ENCODE measurements around the gene CNTNAP1. TPM values are rescaled to one million over a fixed set of nuclear protein-coding genes. Genes with fewer than 3 reads are reported as not detected.

The CNTNAP1 gene
- total RNA-seq, 1 donor: 32.0 TPM

- no peak for TF ChIP-seq CTCF (IDR thresholded peaks at IDR 0.05; ENCODE audit: insufficient read depth, low read length)
- DNase-seq (ENCODE audit: low read depth): peak; percentile 41
- peak overlapping the region; percentile 93 for H3K4me3 ChIP-seq (ENCODE audit: low read depth, low read length)
These were observed 6.3 kb upstream of the CNTNAP1 start for GRCh38 chr17:42675965-42676423.

- peak within 1 kb of the TSS; percentile 93 for H3K4me3 ChIP-seq (ENCODE audit: low read depth, low read length)
- no peak for DNase-seq (ENCODE audit: low read depth)
- peak; percentile 27 for TF ChIP-seq CTCF (IDR thresholded peaks at IDR 0.05; ENCODE audit: insufficient read depth, low read length)
These were observed 5.8 kb upstream of the CNTNAP1 start, which contains the start of gene PLEKHH3 for GRCh38 chr17:42676424-42677011. TSS of gene PLEKHH3 (minus strand) at chr17:42676994. CDS start at chr17:42676563, 431 bp downstream.

GRCh38 chr17:42677012-42677857, 5.1 kb upstream of the CNTNAP1 start:
- DNase-seq (ENCODE audit: low read depth): peak; percentile 100
- peak overlapping the region; percentile 93 for H3K4me3 ChIP-seq (ENCODE audit: low read depth, low read length)
- no peak for TF ChIP-seq CTCF (IDR thresholded peaks at IDR 0.05; ENCODE audit: insufficient read depth, low read length)

- DNase-seq (ENCODE audit: low read depth): peak; percentile 81
- H3K4me3 ChIP-seq (ENCODE audit: low read depth, low read length): peak overlapping the region; percentile 75
- no peak for TF ChIP-seq CTCF (IDR thresholded peaks at IDR 0.05; ENCODE audit: insufficient read depth, low read length)
These were observed 4.2 kb upstream of the CNTNAP1 start for GRCh38 chr17:42677921-42678781.

GRCh38 chr17:42678951-42679491, 3.3 kb upstream of the CNTNAP1 start:
- TF ChIP-seq CTCF (IDR thresholded peaks at IDR 0.05; ENCODE audit: insufficient read depth, low read length): no peak
- H3K4me3 ChIP-seq (ENCODE audit: low read depth, low read length): peak overlapping the region; percentile 55
- peak; percentile 47 for DNase-seq (ENCODE audit: low read depth)
